C4-2B (cell line): ENCODE measurements around the gene CEP131.
"Not testable (repeated sequence)": the region's sequence is repeated elsewhere in the genome, so short reads cannot be mapped to it uniquely, and the experiment has no call there.

Experiments
- H3K27ac ChIP-seq: fragments of 450-650 bp; 2 replicates; pipeline ENCODE4 v1.5.1; 2017
- ZFX ChIP-seq: fragments of 450-650 bp; IDR thresholded peaks from 2 replicates; pipeline ENCODE4 v1.6.1; 2017
- TF ChIP-seq, protein P1 (sequence below): fragments of 450-650 bp; conservative IDR thresholded peaks from 2 replicates; pipeline ENCODE4 v1.5.1; 2017; ENCODE audit warnings: mild to moderate bottlenecking

Gene CEP131

DNA sequence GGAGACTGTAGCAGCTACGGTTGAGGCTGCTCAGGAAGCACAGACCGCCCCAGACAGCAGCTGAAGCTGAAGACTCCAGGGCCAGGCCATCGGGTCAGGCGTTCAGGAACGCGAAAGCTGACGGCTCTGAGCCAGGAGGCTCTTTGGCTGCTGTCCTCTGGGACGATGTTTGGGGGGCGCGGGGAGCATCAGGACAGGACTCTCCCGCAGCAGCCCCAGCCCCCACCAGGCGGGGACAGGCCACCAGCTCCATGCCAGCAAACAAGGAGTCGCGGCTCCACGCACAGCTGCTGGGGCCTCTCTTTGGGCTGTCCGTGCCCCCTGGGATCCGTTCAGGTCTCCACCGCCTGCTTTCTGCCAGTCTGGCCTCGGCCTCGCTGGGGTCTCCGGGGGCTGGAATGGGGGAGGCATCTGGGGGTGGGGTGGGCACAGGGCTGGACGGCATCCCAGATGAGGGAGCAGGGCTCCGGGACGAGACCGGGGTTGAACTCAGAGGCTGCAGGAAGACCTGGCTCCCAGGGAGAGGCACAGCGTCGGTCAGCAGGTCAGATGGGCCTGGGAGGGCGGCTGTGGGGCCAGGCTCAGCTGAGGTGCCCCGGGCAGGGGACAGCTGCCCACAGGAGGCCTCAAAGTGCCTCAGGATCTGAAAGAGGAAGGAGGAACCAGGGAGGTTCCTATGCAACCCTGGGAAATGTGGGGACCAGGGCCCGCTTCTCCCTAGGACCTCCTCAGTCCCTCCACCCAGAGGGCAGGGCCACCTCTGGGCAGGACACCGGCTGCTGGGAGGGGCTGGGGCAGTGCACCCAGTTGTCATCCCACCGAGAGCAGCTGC is 6.3 kb upstream of the CEP131 start:
- no peak overlapping the region for H3K27ac ChIP-seq
- TF ChIP-seq, protein P1, sequence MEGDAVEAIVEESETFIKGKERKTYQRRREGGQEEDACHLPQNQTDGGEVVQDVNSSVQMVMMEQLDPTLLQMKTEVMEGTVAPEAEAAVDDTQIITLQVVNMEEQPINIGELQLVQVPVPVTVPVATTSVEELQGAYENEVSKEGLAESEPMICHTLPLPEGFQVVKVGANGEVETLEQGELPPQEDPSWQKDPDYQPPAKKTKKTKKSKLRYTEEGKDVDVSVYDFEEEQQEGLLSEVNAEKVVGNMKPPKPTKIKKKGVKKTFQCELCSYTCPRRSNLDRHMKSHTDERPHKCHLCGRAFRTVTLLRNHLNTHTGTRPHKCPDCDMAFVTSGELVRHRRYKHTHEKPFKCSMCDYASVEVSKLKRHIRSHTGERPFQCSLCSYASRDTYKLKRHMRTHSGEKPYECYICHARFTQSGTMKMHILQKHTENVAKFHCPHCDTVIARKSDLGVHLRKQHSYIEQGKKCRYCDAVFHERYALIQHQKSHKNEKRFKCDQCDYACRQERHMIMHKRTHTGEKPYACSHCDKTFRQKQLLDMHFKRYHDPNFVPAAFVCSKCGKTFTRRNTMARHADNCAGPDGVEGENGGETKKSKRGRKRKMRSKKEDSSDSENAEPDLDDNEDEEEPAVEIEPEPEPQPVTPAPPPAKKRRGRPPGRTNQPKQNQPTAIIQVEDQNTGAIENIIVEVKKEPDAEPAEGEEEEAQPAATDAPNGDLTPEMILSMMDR: no peak
- no peak for TF ChIP-seq ZFX

DNA sequence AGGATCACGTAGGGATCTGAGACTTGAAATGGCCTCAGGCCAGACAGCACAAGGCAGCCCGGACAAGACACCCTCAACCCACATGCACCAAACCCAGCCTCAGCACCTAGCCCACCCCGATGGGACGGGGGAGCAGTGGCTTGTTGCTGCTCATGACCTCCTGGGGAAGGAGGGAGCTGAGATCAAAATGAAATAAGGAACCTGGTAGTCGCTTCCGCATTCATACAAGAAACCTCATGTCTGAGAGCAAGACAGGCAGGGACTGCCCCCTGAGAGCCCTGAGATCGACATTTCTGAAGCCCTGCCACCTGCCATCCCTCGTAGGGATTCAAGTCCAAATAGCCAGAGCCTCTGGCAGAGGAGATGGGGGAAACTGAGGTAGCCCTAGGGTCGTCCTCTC is 5.7 kb upstream of the CEP131 start:
- H3K27ac ChIP-seq: no peak overlapping the region
- TF ChIP-seq ZFX: no peak
- TF ChIP-seq, protein P1: no peak

DNA sequence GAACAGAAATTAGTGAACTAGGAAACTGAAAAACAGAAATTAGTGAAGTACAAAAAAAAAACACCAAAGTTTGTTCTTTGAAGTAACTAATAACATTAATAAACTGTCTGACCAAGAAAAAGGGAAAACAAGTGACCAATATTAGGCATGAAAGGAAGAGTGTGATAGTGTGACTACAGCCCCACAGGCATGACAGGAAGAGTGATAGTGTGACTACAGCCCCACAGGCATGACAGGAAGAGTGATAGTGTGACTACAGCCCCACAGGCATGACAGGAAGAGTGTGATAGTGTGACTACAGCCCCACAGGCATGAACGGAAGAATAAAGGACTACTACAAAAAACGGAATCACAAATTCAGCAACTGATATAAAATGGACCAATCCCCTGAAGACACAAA is 4.9 kb upstream of the CEP131 start:
- H3K27ac ChIP-seq: not testable (repeated sequence)

DNA sequence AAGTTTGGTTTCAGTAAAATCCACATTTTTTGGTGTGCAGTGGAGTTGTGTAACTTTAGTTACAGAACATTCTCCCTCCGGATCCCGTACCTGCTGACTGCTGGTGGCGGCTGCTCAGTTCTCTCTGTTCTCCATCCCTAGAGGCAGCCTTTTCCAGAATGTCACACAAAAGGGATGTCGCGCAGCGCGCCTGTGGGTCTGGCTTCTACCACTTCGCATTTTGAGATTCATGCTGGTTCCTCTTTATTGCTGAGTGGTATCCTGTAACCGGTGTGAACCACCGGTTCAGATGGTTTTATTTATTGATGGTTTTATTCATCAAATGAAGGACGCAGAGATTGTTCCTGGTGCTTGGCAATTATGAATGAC is 981 bp upstream of the CEP131 start:
- TF ChIP-seq, protein P1: no peak
- no peak for TF ChIP-seq ZFX
- H3K27ac ChIP-seq: peak overlapping the region; percentile 86

- TF ChIP-seq ZFX: no peak
- TF ChIP-seq, protein P1: no peak
- peak overlapping the region; percentile 86 for H3K27ac ChIP-seq
Observed at GRCh38 chr17:81222620-81222905, 202 bp downstream of the CEP131 start.

GRCh38 chr17:81221842-81222619 is 734 bp downstream of the CEP131 start:
- H3K27ac ChIP-seq: peak overlapping the region; percentile 86

GRCh38 chr17:81221371-81221841 is 1.4 kb downstream of the CEP131 start:
- TF ChIP-seq, protein P1: no peak
- TF ChIP-seq ZFX: no peak
- H3K27ac ChIP-seq: peak overlapping the region; percentile 86; the same call in 1 of the 2 replicates

More at GRCh38 chr17:81221842-81222619, 734 bp downstream of the CEP131 start:
- TF ChIP-seq, protein P1: no peak
- no peak for TF ChIP-seq ZFX
